ENCODE results near the gene STEAP4. TPM values are rescaled to one million over a fixed set of nuclear protein-coding genes. Genes with fewer than 3 reads are reported as not detected.
A peak's percentile ranks its signal among the peaks of the same experiment; 100 is the strongest.

STEAP4 gene
- total and polyA plus RNA-seq, 3 donors from 2014 or later, result 15.2 to 27.1 (median 16.2) TPM

- Histone ChIP-seq H3K36me3 (ENCODE audit: low read depth, missing control alignments) (no peaks in the 10 kb centered on the region), H3K4me1 (no peaks in the 10 kb centered on the region), H3K9me3 (no peaks in the 10 kb centered on the region), H3K27ac (no peak overlapping the region), H3K27me3 (no peaks in the 10 kb centered on the region), H3K4me3 (no peak overlapping the region)
- DNase-seq, result no peak
- TF ChIP-seq POLR2A (IDR thresholded peaks at IDR 0.05), result no peak
- TF ChIP-seq CTCF (IDR thresholded peaks at IDR 0.05), result no peak
- intact Hi-C loops (cut with DNase I; ENCODE audit: low total_unique reads), result no loop called here
- WGBS, 2 donors, result 95 to 96% methylated on average over 1 of the region's 1 CpG
These were observed 62.4 kb downstream of the STEAP4 start for GRCh38 chr7:88244258-88244657.

GRCh38 chr7:88243345-88243909 is 63.3 kb downstream of the STEAP4 start:
- 47 to 50% methylated on average over 2 of the region's 2 CpGs for WGBS, 2 donors
- Histone ChIP-seq H3K27me3 (no peaks in the 10 kb centered on the region), H3K9me3 (no peaks in the 10 kb centered on the region), H3K4me3 (no peak overlapping the region), H3K27ac (no peak overlapping the region), H3K36me3 (ENCODE audit: low read depth, missing control alignments) (no peaks in the 10 kb centered on the region), H3K4me1 (no peaks in the 10 kb centered on the region)
- intact Hi-C loops (cut with DNase I; ENCODE audit: low total_unique reads), result no loop called here
- TF ChIP-seq CTCF (IDR thresholded peaks at IDR 0.05) (peak; percentile 73 to 90 (median 83)), POLR2A (IDR thresholded peaks at IDR 0.05) (no peak)
- peak; percentile 68 for DNase-seq

GRCh38 chr7:88239852-88240251 is 66.8 kb downstream of the STEAP4 start:
- intact Hi-C loops (cut with DNase I; ENCODE audit: low total_unique reads), result no loop called here
- WGBS, 2 donors, result 84 to 92% methylated on average over 1 of the region's 1 CpG
- H3K9me3 ChIP-seq, result no peaks in the 10 kb centered on the region

GRCh38 chr7:88233828-88234227 is 72.9 kb downstream of the STEAP4 start:
- Histone ChIP-seq H3K4me1 (no peaks in the 10 kb centered on the region), H3K36me3 (ENCODE audit: low read depth, missing control alignments) (no peaks in the 10 kb centered on the region), H3K9me3 (no peaks in the 10 kb centered on the region), H3K4me3 (no peak overlapping the region), H3K27ac (no peak overlapping the region), H3K27me3 (no peaks in the 10 kb centered on the region)
- TF ChIP-seq POLR2A (IDR thresholded peaks at IDR 0.05), result no peak
- TF ChIP-seq CTCF (IDR thresholded peaks at IDR 0.05), result no peak
- intact Hi-C loops (cut with DNase I; ENCODE audit: low total_unique reads), result no loop called here
- no peak for DNase-seq

More at GRCh38 chr7:88239852-88240251, 66.8 kb downstream of the STEAP4 start:
- H3K4me1 ChIP-seq, result no peaks in the 10 kb centered on the region
- no peak for DNase-seq
- TF ChIP-seq CTCF (IDR thresholded peaks at IDR 0.05) (no peak), POLR2A (IDR thresholded peaks at IDR 0.05) (no peak)
- no peaks in the 10 kb centered on the region for H3K36me3 ChIP-seq (ENCODE audit: low read depth, missing control alignments)
- H3K4me3 ChIP-seq, result no peak overlapping the region
- no peak overlapping the region for H3K27ac ChIP-seq
- no peaks in the 10 kb centered on the region for H3K27me3 ChIP-seq

- Histone ChIP-seq H3K4me1 (no peaks in the 10 kb centered on the region), H3K4me3 (no peak overlapping the region), H3K27ac (no peak overlapping the region), H3K27me3 (no peaks in the 10 kb centered on the region), H3K9me3 (no peaks in the 10 kb centered on the region), H3K36me3 (ENCODE audit: low read depth, missing control alignments) (no peaks in the 10 kb centered on the region)
- WGBS, 2 donors, result 79 to 88% methylated on average over 5 of the region's 5 CpGs
- intact Hi-C loops (cut with DNase I; ENCODE audit: low total_unique reads), result no loop called here
- DNase-seq, result no peak
- no peak for TF ChIP-seq POLR2A (IDR thresholded peaks at IDR 0.05)
- no peak for TF ChIP-seq CTCF (IDR thresholded peaks at IDR 0.05)
These were observed 76.0 kb downstream of the STEAP4 start for GRCh38 chr7:88230646-88231045.

Data from testis (tissue), 3 donors.